Ectodermal cell (in vitro differentiated cells): ENCODE measurements around the gene SMIM41.

Experiments used
- H3K27ac ChIP-seq: 2 replicates; pipeline ENCODE4 v1.7.0; 2013; ENCODE audit warnings: mild to moderate bottlenecking, low read depth, low read length; ENCODE audit not compliant: insufficient read depth, poor library complexity, severe bottlenecking
- H3K27me3 ChIP-seq: 2 replicates; pipeline ENCODE4 v1.7.0; 2013; ENCODE audit warnings: mild to moderate bottlenecking, low read length; ENCODE audit not compliant: insufficient read depth, control insufficient read depth, poor library complexity, severe bottlenecking
- H3K36me3 ChIP-seq: one replicate; pipeline ENCODE4 v1.7.0; 2013; ENCODE audit warnings: low read length; ENCODE audit not compliant: control insufficient read depth, insufficient read depth
- H3K4me1 ChIP-seq: one replicate; pipeline ENCODE4 v1.7.0; 2013; ENCODE audit warnings: low read length; ENCODE audit not compliant: control insufficient read depth, insufficient read depth
- H3K4me3 ChIP-seq: 2 replicates; pipeline ENCODE4 v1.7.0; 2013; ENCODE audit warnings: low read depth, low read length, control low read depth; ENCODE audit not compliant: insufficient read depth
- H3K9me3 ChIP-seq: 2 replicates; pipeline ENCODE4 v1.7.0; 2013; ENCODE audit warnings: mild to moderate bottlenecking, low read length, moderate library complexity; ENCODE audit not compliant: control insufficient read depth
- WGBS, 2 experiments: methylation state at CpG; one replicate each; pipeline ENCODE4 v1.1.7; 2013; ENCODE audit warnings: missing lambda C conversion rate in 2 of 2; 5-methylcytosine and 5-hydroxymethylcytosine counted together

The SMIM41 gene

GRCh38 chr12:52066346-52067080, 13.0 kb upstream of the SMIM41 start:
- WGBS, 2 experiments = 61 to 69% methylated on average over 8 of the region's 8 CpGs
- Histone ChIP-seq H3K27ac (no peak overlapping the region), H3K4me3 (no peak overlapping the region), H3K36me3 (no peaks in the 10 kb centered on the region), H3K4me1 (peaks cover 16% of the 10 kb centered on the region), H3K9me3 (no peaks in the 10 kb centered on the region), H3K27me3 (peaks cover 15% of the 10 kb centered on the region)

GRCh38 chr12:52067081-52067374, 12.5 kb upstream of the SMIM41 start:
- H3K27ac ChIP-seq = no peak overlapping the region
- peaks cover 15% of the 10 kb centered on the region for H3K4me1 ChIP-seq
- H3K36me3 ChIP-seq = no peaks in the 10 kb centered on the region
- 85% methylated on average over 3 of the region's 3 CpGs for WGBS, 2 experiments
- H3K4me3 ChIP-seq = no peak overlapping the region
- H3K9me3 ChIP-seq = no peaks in the 10 kb centered on the region
- peaks cover 15% of the 10 kb centered on the region for H3K27me3 ChIP-seq

- peaks cover 7% of the 10 kb centered on the region for H3K4me1 ChIP-seq
- peak within 1 kb of the TSS; percentile 97 for H3K27ac ChIP-seq
- 1 to 2% methylated on average over 60 of the region's 60 CpGs for WGBS, 2 experiments
- H3K4me3 ChIP-seq = peak within 1 kb of the TSS; percentile 88
- H3K36me3 ChIP-seq = peaks cover 6% of the 10 kb centered on the region
- H3K9me3 ChIP-seq = no peaks in the 10 kb centered on the region
- peaks cover 15% of the 10 kb centered on the region for H3K27me3 ChIP-seq
These were observed 9.9 kb upstream of the SMIM41 start, which contains the start of gene ATG101 for GRCh38 chr12:52069327-52070184. ATG101 (plus strand) TSS chr12:52069978; CDS start chr12:52073651, 3,673 bp downstream.

DNA sequence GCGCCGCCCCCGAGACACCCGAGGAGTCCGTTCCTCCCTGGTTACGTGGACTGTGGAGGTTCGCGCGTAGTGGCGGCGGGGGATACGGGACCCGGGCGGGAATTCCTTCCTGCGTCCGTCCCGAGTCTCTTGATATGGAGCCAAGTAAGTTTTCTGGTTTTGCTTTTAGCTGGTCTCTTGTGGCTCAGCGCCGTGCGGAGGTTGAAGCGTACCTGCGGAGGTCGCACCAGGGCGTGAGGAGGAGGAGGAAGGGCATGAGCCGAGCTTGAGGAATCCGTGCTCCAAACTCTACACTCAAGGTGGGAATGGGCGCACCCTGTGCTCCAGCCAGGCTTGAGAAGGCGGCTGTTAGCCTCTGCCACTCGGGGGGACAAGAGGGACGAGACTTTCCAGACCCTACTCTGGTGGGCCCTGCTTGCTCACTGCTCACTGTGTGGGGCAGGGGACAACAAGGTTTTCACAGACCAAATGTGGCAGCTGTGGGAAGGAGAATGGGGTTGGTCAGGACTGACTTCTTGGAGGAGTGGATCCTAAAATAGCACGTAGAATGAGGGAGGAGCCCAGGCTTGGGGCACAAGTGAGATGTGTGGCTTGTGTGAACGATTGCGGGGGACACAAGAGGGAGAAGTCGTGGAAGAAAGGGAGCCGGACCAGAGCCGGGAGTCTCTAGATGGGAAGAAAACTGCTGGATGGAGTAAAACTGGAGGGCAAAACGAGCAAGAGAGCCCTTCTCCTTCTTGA, 9.1 kb upstream of the SMIM41 start:
- 6 to 7% methylated on average over 37 of the region's 37 CpGs for WGBS, 2 experiments
- peaks cover 7% of the 10 kb centered on the region for H3K4me1 ChIP-seq
- H3K36me3 ChIP-seq = peaks cover 10% of the 10 kb centered on the region
- H3K27ac ChIP-seq = no peak overlapping the region
- no peaks in the 10 kb centered on the region for H3K9me3 ChIP-seq
- H3K4me3 ChIP-seq = peak overlapping the region; percentile 88
- peaks cover 9% of the 10 kb centered on the region for H3K27me3 ChIP-seq

DNA sequence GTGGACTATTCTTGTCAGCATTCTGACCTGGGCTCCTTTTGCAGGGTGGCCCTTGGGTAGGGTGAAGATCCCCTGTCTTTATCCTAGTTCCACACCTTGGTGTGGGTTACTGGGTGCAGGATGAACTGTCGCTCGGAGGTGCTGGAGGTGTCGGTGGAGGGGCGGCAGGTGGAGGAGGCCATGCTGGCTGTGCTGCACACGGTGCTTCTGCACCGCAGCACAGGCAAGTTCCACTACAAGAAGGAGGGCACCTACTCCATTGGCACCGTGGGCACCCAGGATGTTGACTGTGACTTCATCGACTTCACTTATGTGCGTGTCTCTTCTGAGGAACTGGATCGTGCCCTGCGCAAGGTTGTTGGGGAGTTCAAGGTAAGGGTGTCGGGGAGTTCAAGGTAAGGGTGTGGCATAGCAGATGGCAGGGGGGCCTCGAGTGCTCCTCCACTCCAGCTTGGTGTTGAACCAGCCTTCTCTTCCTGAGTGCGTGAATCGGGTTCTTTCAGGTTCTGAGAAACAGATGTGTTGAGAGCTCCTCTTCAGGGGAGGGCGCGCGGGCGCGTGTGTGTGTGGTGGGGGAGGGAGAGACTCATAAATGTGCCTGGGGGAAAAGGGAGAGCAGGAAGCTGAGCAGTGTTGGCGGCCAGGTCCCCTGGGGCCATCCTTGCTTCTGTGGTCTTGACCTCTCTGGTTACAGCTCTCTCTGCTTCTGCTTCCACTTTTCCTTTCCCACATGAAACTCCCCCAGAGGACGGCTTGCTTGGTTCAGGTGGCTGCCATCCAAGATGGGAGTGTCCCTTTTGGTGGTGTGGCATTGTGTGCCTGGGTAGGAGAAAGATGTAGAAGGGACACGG, 5.7 kb upstream of the SMIM41 start:
- Histone ChIP-seq H3K4me3 (no peak overlapping the region), H3K9me3 (no peaks in the 10 kb centered on the region), H3K36me3 (peaks cover 14% of the 10 kb centered on the region), H3K27ac (no peak overlapping the region), H3K27me3 (no peaks in the 10 kb centered on the region), H3K4me1 (peaks cover 7% of the 10 kb centered on the region)
- WGBS, 2 experiments = 95% methylated on average over 23 of the region's 23 CpGs

DNA sequence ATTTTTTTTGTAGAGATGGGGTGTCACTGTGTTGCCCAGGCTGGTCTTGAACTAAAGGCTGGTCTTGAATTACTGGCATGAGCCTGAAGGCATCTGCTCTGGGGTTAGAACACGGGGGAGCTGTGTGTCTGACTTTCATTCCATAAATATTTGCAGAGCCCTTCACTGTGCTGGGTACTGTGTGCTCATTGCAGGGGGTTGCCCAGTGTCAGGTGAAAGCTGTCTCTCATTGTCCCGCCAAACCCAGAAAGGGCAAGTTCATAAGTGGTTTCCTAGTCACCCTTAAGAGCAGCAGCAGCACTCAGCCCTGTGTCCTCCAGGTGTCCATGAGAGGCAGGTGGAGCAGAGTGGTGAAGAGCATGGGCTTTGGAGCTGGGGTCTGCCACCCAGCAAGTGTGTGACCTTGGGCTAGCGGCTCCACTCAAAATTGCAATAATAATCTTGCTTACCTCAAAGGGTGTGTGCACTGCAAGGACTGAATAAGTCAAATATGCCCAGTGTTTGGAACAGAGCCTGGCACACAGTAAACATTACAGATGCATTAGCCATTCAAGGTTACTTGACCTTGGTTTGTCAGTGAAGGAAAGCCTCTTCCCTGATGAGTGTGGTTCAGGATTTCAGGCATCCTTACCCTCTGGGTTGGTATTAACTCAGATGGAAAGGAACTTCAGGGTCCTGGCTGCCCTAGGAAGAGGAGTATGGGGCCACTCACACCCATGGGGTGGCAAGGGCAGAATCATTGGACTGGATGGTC, 4.4 kb upstream of the SMIM41 start:
- Histone ChIP-seq H3K4me1 (peaks cover 7% of the 10 kb centered on the region), H3K27ac (no peak overlapping the region), H3K9me3 (no peaks in the 10 kb centered on the region), H3K36me3 (peaks cover 14% of the 10 kb centered on the region), H3K27me3 (no peaks in the 10 kb centered on the region), H3K4me3 (no peak overlapping the region)
- WGBS, 2 experiments = 94 to 97% methylated on average over 3 of the region's 3 CpGs

DNA sequence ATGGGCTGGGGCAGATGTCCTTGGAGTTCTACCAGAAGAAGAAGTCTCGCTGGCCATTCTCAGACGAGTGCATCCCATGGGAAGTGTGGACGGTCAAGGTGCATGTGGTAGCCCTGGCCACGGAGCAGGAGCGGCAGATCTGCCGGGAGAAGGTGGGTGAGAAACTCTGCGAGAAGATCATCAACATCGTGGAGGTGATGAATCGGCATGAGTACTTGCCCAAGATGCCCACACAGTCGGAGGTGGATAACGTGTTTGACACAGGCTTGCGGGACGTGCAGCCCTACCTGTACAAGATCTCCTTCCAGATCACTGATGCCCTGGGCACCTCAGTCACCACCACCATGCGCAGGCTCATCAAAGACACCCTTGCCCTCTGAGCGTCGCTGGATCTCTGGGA, 2.7 kb upstream of the SMIM41 start:
- no peak overlapping the region for H3K27ac ChIP-seq
- H3K4me3 ChIP-seq = no peak overlapping the region
- peaks cover 14% of the 10 kb centered on the region for H3K36me3 ChIP-seq
- no peaks in the 10 kb centered on the region for H3K9me3 ChIP-seq
- 97% methylated on average over 16 of the region's 16 CpGs for whole genome bisulfite sequencing, 2 experiments
- peaks cover 14% of the 10 kb centered on the region for H3K4me1 ChIP-seq
- H3K27me3 ChIP-seq = no peaks in the 10 kb centered on the region

GRCh38 chr12:52078276-52078675, 1.2 kb upstream of the SMIM41 start:
- Histone ChIP-seq H3K36me3 (peaks cover 12% of the 10 kb centered on the region), H3K4me1 (peaks cover 23% of the 10 kb centered on the region), H3K27ac (no peak overlapping the region), H3K9me3 (no peaks in the 10 kb centered on the region), H3K4me3 (no peak overlapping the region), H3K27me3 (no peaks in the 10 kb centered on the region)
- WGBS, 2 experiments = 93 to 96% methylated on average over 3 of the region's 3 CpGs
